ENCODE results near the gene AMBP.

Gene AMBP

DNA sequence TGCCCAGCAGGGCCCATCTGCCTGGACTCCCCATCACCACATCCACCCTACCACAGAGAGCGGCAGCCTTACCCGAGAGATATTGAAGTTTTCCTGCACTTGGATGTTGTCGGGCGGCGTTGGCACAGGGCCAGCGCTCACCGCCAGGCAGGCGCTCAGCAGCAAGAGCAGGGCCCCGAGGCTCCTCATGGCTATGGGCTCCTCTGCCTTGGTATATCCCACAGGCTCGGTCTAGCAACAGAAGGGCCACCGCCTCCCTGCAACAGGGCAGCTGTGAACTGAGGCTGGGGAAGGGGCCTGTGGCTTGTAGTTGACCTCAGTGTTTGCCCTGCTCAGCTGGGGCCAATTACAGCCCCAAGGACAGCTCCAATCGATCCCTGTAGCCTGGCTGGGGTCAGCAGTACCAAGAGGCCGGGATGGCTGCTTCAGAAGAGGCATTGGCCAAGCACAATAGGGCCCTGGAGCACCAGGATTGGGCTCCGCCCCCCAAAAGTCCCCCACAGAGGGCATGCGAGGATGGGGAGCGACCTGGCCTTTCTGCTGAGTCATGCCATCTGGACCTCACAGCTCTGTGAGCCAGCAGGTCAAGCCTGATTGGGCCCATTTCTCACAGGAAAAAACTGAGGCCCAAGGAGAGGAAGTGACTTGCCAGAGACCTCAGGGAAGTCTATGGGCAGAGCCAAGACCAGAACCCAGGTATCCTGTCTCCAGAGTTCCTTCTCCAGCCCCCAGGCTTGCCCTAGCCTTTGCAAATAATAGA is at the start of gene AMBP:
Gene AMBP (minus strand): TSS at position 280 of the 760 bp plus-strand sequence. CDS start 91 bp downstream, at position 189.
- no peak for DNase-seq (ENCODE audit: low read depth in 2 of 2)

GRCh38 chr9:114126247-114127060 is 48.4 kb upstream of the AMBP start:
- no peak for DNase-seq (ENCODE audit: low read depth in 2 of 2)

DNA sequence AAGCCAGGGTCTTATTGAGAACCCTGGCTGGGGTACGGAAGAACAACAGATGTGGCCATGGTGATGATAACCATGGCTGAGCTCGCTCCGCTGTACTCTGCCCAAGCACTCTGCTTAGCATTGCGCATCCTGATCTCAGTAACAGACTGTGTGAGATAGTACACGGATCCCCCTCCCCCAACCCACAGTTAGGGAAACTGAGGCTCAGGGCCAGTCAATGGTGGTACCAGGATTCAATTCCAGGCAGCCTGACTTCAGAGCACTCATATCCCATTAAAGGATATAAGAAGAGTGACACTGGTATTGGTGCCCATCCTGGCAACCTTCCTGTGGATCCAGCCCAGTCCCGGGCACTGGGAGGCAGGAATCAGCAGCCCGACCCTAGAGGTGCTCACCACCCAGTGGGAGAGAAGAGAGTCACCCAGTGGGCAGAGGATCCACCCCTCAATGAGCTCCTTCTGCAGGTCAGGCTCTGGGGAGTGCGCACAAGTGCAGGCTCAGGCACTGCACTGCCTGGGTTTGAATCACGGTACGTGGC is 47.4 kb upstream of the AMBP start:
- no peak for DNase-seq (ENCODE audit: low read depth in 2 of 2)

- no peak for DNase-seq (ENCODE audit: low read depth in 2 of 2)
Measured at GRCh38 chr9:114124666-114125475, 46.8 kb upstream of the AMBP start.

GRCh38 chr9:114124138-114124537 is 46.0 kb upstream of the AMBP start:
- no peak for DNase-seq (ENCODE audit: low read depth in 2 of 2)

GRCh38 chr9:114123031-114123977 is 45.2 kb upstream of the AMBP start:
- DNase-seq (ENCODE audit: low read depth in 2 of 2), result no peak

- no peak for DNase-seq (ENCODE audit: low read depth in 2 of 2)
Measured at GRCh38 chr9:114122136-114123027, 44.3 kb upstream of the AMBP start.

GRCh38 chr9:114121227-114122135 is 43.4 kb upstream of the AMBP start:
- no peak for DNase-seq (ENCODE audit: low read depth in 2 of 2)

- DNase-seq (ENCODE audit: low read depth in 2 of 2), result no peak
Measured at GRCh38 chr9:114120192-114121014, 42.3 kb upstream of the AMBP start.

DNA sequence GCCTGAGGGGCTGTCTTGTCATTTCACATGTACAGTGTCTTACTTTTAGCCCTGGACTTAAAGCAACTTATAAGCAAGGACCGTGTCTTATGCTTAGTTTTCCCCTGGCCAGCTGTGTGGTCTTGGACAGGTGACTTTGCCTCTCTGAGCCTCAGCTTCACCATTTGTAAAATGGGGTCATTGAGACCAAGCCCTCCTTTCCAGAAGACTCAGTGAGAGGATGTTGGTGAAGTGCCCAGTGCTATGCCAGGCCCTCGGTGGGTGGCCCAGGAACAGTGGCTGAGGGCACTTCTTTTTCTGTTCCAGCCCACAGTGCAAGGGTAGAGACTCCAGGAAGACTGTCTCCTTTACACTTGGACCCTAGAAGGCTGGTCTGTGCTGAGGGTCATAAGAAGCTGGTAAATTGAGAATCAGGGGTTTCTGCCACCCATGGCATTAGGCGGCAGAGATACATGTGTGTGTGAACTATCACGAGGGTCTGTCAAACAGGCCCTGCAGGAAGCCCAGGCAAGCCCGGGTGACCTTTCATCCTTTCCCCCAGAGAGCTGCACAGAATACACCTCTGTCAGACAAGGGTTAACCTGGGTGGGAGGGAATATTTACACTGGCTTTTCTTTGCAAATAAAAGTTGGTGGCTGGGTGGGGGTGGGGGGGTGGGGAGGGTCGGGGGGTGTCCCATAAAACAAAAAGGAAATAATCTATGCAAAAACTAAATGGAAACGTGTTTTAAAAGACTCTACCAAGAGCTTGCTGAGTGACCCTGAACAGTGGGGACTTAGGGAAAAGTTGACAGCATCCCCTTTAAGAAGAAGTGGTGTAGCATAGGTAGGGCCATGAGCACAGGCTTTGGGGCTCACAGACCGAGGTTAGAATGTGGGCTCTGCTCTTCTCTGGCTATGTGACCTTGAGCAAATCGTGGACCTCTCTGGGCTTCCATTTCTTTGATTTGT is 41.4 kb upstream of the AMBP start:
- no peak for DNase-seq (ENCODE audit: low read depth in 2 of 2)

DNA sequence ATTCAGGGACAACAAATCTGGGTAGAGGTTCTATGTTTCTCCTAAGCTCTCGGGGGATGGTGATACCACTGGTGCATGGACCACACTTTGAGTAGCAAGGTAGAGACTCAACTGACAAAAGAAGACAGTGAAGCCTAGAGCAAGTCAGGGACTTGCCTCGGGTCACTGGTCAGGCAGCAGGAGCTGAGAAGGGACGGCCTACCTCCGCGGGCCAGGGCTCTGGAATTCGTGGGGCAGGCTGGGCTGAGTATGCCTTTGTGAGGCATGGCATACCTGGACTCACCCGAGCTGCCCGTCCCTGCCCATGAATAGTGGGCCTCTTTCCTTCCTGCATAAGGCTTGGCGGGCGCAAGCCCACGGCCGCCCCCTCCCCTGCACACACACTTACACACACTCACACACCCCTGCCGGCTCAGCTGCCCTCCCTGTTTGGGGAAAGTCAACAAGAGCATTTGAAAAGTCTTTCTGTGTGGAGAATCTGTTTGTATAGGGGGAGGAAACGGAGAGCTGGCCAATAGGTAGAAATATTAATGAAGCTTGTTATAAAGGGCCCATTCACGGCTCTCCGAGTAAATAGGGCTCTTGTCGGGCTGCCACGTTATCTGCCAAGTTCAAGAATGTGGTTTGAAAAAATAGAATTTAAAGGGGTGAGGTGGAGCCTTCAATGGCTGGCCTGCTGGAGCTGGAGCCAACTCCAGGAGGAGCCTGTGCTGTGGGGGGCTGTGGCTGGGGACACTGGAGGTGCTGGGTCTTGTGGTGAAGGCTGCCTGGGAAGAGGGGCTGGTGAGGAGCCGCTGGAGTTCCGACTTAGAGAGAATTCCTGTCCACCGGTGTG is 40.1 kb upstream of the AMBP start:
- DNase-seq (ENCODE audit: low read depth in 2 of 2), result no peak

- no peak for DNase-seq (ENCODE audit: low read depth in 2 of 2)
Measured at GRCh38 chr9:114117614-114117995, 39.5 kb upstream of the AMBP start.

GRCh38 chr9:114116126-114116747 is 38.1 kb upstream of the AMBP start:
- DNase-seq (ENCODE audit: low read depth in 2 of 2), result no peak

- DNase-seq (ENCODE audit: low read depth in 2 of 2), result no peak
Measured at GRCh38 chr9:114115654-114116125, 37.6 kb upstream of the AMBP start.

DNA sequence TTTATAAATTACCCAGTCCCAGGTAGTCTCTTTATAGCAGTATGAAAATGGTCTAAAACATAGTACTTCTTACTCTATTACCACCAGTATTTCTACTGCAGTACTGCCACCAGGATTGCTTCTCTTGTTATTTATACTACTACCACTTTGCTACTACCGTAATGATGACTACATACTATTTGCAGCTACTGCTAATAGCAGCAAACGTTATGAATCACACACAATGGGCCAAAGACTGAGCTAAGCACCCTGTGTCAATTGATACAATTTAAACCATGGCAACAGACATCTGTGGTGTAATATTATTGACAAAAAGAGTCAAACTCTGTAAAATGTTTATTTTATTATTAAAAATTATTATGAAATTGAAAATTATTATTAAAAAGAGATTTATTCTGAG is 36.3 kb upstream of the AMBP start:
- DNase-seq (ENCODE audit: low read depth in 2 of 2), result no peak

All from stimulated activated CD8-positive, alpha-beta memory T cell treated with anti-CD3 and anti-CD28 coated beads, Interleukin-7, amount 100 ng/mL, for 4 hours (primary cell).